ENCODE results near the gene MBNL2. TPM values are rescaled to one million over a fixed set of nuclear protein-coding genes. Genes with fewer than 3 reads are reported as not detected.

The MBNL2 gene
- total RNA-seq, 1 donor from 2014 or later, result 66.7 TPM

- DNase-seq (no peak), ATAC-seq (no peak)
- intact Hi-C loops (cut with micrococcal nuclease), result no loop called here
Measured at GRCh38 chr13:97408938-97409337, 186.8 kb downstream of the MBNL2 start.

DNA sequence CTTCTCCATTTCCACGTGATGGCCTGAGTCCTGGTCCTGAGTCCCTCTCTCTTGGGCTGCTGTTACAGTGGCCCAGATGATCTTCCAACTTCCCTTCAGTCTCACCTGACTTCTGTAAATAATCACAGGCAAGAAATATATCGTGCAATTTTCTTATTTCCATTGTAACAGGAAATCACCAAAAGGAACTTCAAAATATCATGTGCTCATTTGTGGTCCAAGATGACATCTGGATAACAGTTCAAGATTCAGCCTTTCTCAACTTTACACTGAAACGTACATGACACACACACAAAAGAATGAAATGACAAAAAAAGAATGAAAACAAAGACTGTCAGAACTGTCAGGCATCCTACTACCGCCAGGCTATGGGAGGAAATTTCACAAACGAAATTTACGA is 189.9 kb downstream of the MBNL2 start:
- no peak for ATAC-seq
- no peak for DNase-seq
- intact Hi-C loops (cut with micrococcal nuclease), result no loop called here

DNA sequence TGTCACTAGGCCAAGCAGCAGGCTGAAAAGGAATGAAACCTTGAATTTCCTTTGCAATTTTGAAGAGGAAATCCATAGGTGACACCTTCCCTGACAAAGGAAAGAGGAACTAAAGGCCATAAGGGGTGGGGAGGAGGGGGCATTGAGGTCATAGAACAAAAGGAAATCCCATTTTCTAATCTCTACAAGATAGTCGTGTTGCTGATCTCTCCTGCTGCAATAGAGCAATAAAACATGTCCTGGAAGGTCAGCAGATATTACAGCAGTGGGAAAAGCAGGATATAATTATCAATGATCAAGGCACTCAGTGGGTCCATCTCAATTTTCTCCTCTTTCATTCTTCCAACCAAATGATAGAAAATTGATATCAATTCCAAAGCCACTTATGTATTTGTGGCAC is 191.6 kb downstream of the MBNL2 start:
- intact Hi-C loops (cut with micrococcal nuclease), result no loop called here
- ATAC-seq, result no peak
- no peak for DNase-seq

DNA sequence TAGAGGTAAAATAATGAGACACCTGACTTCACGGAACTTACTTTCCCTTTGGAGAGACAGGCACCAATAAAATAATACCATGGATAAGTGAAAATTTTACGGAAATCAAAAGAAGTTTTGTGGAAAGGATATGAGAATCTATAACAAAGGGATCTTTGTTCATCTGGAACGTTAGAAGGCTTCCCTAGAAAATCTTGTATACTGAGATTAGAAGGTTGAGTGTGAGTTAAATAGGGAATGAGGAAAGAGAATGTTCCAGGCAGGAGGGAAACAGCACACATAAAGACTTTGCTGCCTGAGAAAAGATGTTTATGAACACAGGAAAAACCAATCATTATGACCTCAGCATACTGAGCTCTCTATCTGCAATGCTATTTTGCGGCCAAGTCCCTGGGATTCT is 192.3 kb downstream of the MBNL2 start:
- no peak for ATAC-seq
- intact Hi-C loops (cut with micrococcal nuclease), result no loop called here
- no peak for DNase-seq

DNA sequence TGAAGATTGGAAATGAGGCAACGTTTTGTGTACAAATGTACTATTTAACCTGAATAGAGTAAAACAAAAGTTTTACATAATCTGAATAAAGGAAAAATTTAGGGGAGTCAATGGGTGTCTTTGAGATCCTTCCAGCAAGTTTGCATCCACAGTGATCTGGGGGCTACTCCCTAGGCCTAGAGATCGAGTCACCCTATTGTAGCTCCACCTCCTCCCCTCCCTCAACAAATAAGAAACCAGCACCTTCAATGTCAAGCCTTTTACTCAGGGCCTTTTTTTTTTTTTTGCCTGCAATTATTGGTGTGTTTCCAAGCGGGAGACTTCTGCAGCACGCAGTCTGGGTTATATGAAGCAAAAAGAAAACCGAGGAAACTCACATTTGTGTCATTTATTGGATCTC is 195.6 kb downstream of the MBNL2 start:
- intact Hi-C loops (cut with micrococcal nuclease), result no loop called here
- no peak for ATAC-seq

DNA sequence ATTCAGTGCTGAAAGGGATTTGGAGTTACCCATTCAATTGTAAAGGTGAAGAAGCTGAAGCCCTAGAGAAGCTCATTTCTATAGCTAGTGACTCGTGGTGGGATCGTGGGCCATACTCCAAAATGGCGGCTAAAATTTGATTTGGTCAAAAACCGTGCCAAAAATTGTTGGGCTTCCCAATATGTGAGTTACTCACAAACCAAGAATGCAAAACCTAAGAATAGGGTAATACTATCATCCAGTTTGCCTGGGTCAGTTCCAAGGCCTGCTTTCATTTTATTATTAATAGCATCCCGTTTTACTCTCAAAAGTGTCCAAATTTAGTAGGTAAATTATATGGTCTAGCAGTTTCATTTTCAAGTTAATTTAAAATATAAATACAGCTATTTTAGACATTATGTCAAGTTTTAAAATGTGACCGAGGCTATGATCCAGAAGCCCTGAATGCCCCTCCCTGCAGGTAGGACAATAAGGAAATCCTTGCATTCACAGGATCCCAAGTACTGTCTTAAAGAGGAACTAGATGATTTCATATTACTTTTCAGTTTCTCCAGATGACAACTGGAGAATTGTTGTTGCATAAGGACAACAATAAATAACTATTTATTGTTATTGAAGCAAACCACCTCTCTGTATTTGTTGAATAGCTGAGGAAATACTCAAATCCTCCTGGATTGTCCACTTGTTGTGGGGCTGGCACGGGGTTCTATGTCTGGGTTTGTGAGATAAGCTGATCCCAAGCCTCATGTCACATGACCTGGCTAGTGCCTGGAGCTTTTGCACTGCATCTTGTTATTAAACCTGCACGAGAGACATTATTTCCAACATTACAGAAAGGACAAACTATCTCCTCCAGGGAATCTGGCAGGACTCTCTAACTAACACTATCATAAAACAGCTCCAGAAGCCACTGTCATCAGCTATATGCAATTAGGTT is 200.3 kb downstream of the MBNL2 start:
- no peak for DNase-seq
- ATAC-seq, result peak; percentile 67
- intact Hi-C loops (cut with micrococcal nuclease), result no loop called here

More for the DNA sequence above, 195.6 kb downstream of the MBNL2 start:
- no peak for DNase-seq

DNA sequence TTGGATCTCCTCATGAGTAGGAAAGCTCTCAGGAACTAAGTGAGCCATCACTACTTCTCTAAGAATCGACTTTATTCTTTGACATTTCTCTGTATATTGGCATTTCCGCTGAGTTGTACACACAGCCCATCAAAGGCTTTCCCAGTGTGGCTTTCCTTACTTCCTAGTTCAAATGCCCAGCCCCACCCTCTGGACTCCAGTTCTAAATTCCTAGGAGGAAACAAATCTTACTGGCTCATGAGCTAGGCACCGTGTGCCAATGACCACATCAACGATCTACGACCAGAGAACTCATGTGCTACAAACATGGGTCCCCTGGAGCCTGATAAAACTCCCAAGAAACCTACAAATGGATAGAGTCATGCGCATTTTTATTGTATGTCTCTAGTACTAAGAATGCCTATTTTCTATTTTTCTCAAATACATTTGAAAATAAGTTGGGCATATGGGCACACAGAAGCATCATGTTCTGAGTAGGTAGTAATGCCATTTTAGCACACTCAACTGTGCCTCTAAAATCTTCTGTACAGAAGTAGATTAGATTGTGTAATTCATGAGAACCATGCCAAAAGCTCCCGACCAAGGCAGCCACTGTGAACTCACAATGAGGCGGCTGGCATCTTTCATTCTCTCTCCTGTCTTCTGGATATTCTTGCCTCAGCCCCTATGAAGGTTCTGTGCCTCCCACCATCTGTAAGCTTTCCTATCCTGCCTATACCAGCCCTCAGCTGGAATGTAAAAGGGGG is 201.3 kb downstream of the MBNL2 start:
- DNase-seq (no peak), ATAC-seq (peak; percentile 74)
- intact Hi-C loops (cut with micrococcal nuclease), result no loop called here

DNA sequence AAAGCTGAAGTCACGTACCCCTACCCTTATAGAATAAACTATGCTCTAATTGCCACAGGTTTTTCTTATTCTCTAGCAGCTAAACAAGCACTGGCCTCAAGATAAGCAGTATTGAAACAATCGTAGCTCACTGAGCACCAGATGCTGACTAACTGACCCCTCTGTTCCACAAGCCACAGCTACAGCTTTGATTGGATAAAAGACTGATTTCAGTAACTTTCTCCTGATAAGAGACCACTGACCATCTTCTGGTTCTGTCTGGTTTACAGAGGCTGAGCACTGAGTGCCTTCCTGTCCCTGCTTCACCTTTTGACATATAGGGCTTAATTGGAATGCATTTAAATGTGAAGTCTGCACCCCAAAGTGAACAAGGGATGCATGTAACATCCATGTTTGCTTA is 203.5 kb downstream of the MBNL2 start:
- ATAC-seq (no peak), DNase-seq (no peak)
- intact Hi-C loops (cut with micrococcal nuclease), result no loop called here

- no peak for ATAC-seq
- no peak for DNase-seq
- intact Hi-C loops (cut with micrococcal nuclease), result no loop called here
Measured at GRCh38 chr13:97426695-97427094, 204.6 kb downstream of the MBNL2 start.

GRCh38 chr13:97429681-97430081 is 207.5 kb downstream of the MBNL2 start:
- ATAC-seq (no peak), DNase-seq (no peak)
- intact Hi-C loops (cut with micrococcal nuclease), result loop anchor here (10.0 kb wide), 1 partner anchor 75 kb away; no protein-coding TSS in a partner anchor

DNA sequence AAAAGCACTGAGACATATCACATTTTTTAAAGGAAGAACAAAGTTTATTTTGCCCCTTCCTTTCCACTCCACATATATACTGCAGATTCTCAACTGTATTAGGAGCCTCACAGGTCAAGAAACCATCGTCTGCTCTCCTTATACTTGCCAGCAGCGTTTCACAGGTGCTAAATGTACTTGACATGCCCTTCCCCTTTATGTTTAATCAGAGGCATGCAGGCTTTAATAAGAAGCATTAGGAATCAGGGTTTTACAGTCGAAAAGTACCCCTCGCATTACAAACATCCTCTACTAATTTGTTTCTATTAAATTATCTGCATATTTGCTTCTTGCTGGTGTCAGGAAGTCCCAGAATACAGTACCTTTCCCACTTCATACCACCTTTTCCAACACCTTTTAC is 208.2 kb downstream of the MBNL2 start:
- intact Hi-C loops (cut with micrococcal nuclease), result loop anchor here (10.0 kb wide), 1 partner anchor 75 kb away; no protein-coding TSS in a partner anchor
- no peak for ATAC-seq
- DNase-seq, result no peak

GRCh38 chr13:97431171-97431764 is 209.1 kb downstream of the MBNL2 start:
- ATAC-seq, result no peak
- intact Hi-C loops (cut with micrococcal nuclease), result loop anchor here (10.0 kb wide), 1 partner anchor 76 kb away; no protein-coding TSS in a partner anchor
- no peak for DNase-seq

GRCh38 chr13:97432232-97432916 is 210.2 kb downstream of the MBNL2 start:
- intact Hi-C loops (cut with micrococcal nuclease), result loop anchor here (10.0 kb wide), 1 partner anchor 78 kb away; no protein-coding TSS in a partner anchor
- no peak for ATAC-seq
- DNase-seq, result no peak

- intact Hi-C loops (cut with micrococcal nuclease), result loop anchor here (10.0 kb wide), 1 partner anchor 78 kb away; no protein-coding TSS in a partner anchor
- peak; percentile 92 for ATAC-seq
- peak; percentile 98 for DNase-seq
Measured at GRCh38 chr13:97432917-97433726, 211.0 kb downstream of the MBNL2 start.

DNA sequence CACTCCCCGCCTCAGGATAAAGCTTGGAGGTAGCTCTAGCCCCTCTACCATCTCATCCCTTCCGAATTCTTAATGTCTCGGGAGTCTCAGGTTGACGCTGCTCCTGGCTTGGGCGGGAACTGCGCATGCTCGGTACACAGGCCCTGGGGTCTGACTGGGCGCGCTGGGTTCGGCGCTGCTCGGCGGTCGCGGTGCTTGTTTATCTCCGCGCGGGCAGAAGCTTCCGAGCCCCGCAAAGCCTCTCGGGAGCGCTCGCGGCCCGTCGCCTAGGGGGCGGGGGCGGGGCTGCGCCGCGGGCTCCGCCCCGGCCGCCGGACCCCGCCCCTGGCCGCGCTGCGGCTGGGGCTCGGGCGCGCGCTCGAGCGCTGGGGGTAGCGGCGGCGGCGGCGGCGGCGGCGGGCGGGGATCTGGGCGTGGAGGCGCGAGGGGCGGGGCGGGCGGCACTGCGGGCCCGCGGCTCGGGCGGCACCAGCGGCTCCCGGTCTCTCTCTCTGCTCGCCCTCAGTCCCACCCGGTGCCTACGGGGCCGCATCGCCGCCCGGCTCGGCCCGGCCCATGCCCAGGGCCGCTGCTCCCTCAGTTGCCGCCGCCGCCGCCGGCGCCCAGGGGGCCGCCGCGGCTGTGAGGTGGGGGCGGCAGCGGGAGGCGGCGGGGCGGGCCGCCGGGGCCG is 211.7 kb downstream of the MBNL2 start, which contains the start of gene RAP2A:
Gene RAP2A, plus strand, starts transcription at position 443 of the 670 bp plus-strand sequence. CDS start 302 bp downstream, outside the sequence.
- intact Hi-C loops (cut with micrococcal nuclease), result loop anchor here (10.0 kb wide), 1 partner anchor 79 kb away; no protein-coding TSS in a partner anchor
- ATAC-seq (peak; percentile 83), DNase-seq (peak; percentile 94)

GRCh38 chr13:97434397-97435201 is 212.5 kb downstream of the MBNL2 start:
- intact Hi-C loops (cut with micrococcal nuclease), result loop anchor here (10.0 kb wide), 1 partner anchor 80 kb away; no protein-coding TSS in a partner anchor
- ATAC-seq (no peak), DNase-seq (peak; percentile 52)

DNA sequence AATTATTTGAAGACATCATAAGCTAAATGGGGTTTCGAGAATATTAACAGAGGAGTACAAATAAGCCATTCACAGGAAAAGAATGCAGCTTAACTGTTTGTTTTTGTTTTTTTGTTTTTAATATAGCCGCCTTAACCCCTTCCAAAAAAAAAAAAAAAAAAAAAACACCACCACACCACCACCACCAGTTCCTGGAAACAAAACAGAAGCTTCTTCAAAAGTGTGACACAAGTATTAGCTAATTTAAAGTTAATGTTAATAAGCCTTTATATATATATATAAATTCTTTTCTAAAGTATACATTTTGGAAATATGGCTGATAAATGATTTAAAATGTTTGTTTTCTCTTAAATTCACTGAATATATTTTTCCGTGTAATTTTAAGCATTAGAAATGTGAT is 213.2 kb downstream of the MBNL2 start:
- intact Hi-C loops (cut with micrococcal nuclease), result loop anchor here (10.0 kb wide), 1 partner anchor 81 kb away; no protein-coding TSS in a partner anchor
- DNase-seq, result no peak
- no peak for ATAC-seq

Data from left ventricle myocardium superior (tissue), 1 donor.